Immature natural killer cell (primary cell): ENCODE results near the gene SVIP. TPM values are rescaled to one million over a fixed set of nuclear protein-coding genes. Genes with fewer than 3 reads are reported as not detected.

Experiments used
- DNase-seq, 3 donors: peaks; one replicate each; pipeline ENCODE4 v3.0.0; 2022; ENCODE audit warnings: mixed read lengths in 1 of 3
- H3K27ac Mint-ChIP-seq, 6 donors: one replicate each; pipeline ENCODE4 v1.8.0; 2020; ENCODE audit warnings: mixed read lengths in 6 of 6, mild to moderate bottlenecking in 5 of 6, inconsistent platforms in 4 of 6, moderate library complexity in 3 of 6
- H3K27me3 Mint-ChIP-seq, 3 donors: one replicate each; pipeline ENCODE4 v1.8.0; 2020 to 2021; ENCODE audit warnings: low read depth in 3 of 3, mild to moderate bottlenecking in 3 of 3, mixed read lengths in 3 of 3, moderate library complexity in 3 of 3, inconsistent platforms in 1 of 3
- H3K36me3 Mint-ChIP-seq, 3 donors: one replicate each; pipeline ENCODE4 v1.8.0; 2020; ENCODE audit warnings: mixed read lengths in 3 of 3, inconsistent platforms in 2 of 3, mild to moderate bottlenecking in 2 of 3
- H3K4me1 Mint-ChIP-seq, 2 donors: one replicate each; pipeline ENCODE4 v1.8.0; 2020; ENCODE audit warnings: inconsistent platforms in 2 of 2, mild to moderate bottlenecking in 2 of 2, mixed read lengths in 2 of 2, moderate library complexity in 1 of 2
- H3K4me3 Mint-ChIP-seq, 5 donors: one replicate each; pipeline ENCODE4 v1.8.0; 2020; ENCODE audit warnings: mild to moderate bottlenecking in 5 of 5, mixed read lengths in 5 of 5, inconsistent platforms in 3 of 5, moderate library complexity in 3 of 5
- H3K9me3 Mint-ChIP-seq, 6 donors: one replicate each; pipeline ENCODE4 v1.8.0; 2020; ENCODE audit warnings: mild to moderate bottlenecking in 6 of 6, mixed read lengths in 6 of 6, inconsistent platforms in 4 of 6, moderate library complexity in 3 of 6
- polyA plus RNA-seq, 3 donors: library from polyadenylated mRNA; unstranded; fragments of 300-500 nt; fragmentation: Illumina TruSeq; gene quantifications; one replicate each; pipeline ENCODE4 v1.2.3, GENCODE V29; 2021

SVIP gene
- polyA plus RNA-seq, 3 donors from 2014 or later, result 25.4 to 28.3 (median 26.7) TPM

DNA sequence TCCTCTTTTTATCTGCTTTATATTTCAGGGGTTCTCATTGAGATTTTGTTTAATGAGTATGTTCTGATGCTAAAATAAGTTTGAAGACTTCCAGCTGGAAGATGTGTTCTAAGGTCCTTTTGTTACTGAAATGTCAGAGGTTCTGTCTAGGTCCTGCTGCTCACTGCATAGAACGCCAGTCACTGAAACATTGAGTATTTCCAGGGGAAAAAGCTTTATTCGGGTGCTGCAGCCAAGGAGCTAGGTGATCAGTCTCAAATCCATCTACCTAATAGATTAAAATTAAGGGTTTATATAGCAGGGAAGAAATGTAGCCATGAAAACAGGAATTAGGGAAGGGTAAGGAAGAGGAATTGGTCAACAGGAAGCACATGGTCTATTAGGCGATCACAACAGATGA, 19.7 kb downstream of the SVIP start:
- no peaks in the 10 kb centered on the region for H3K27me3 Mint-ChIP-seq

GRCh38 chr11:22808571-22809197, 20.9 kb downstream of the SVIP start:
- no peaks in the 10 kb centered on the region for H3K9me3 Mint-ChIP-seq
- H3K4me3 Mint-ChIP-seq, result no peak overlapping the region
- no peaks in the 10 kb centered on the region for H3K4me1 Mint-ChIP-seq
- no peaks in the 10 kb centered on the region for H3K36me3 Mint-ChIP-seq
- no peak overlapping the region for H3K27ac Mint-ChIP-seq
- no peak for DNase-seq
- H3K27me3 Mint-ChIP-seq, result no peaks in the 10 kb centered on the region

More for the DNA sequence above, 19.7 kb downstream of the SVIP start:
- Mint-ChIP-seq H3K4me3 (no peak overlapping the region), H3K36me3 (no peaks in the 10 kb centered on the region), H3K9me3 (no peaks in the 10 kb centered on the region), H3K4me1 (no peaks in the 10 kb centered on the region), H3K27ac (no peak overlapping the region)
- no peak for DNase-seq

DNA sequence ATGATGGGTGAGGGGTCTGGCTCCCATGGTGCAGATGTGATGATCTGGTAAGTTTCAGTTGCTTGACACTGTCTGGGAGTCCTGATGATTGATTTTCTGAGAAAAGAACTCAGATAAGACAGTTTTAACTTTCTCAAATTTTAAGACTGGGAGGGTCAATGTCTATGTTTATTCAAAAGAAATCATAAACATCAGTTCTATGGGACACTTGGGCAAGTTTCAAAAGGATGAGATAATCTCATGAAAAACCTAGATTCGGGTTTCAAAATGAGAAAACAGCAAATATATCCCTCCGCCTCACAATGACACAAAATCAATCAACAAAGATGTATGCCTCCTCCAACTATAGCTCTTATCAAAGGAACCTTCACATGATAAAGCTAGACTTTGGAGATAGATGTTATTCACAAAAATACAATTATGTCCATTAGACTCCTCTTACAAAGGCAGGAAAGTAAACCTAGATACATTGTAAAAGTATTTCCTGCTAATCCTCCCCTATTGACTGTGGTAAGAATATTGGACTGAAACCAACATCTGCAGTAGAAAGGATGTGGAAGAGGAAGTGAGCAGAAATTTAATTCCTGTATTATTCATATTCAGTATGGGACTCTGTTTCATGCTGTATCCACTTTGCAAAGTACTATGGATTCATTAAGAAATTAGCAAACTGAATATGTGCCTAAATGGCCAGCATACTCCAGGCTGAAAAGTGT, 21.6 kb downstream of the SVIP start:
- DNase-seq, result no peak
- Mint-ChIP-seq H3K27ac (no peak overlapping the region), H3K9me3 (no peaks in the 10 kb centered on the region), H3K27me3 (no peaks in the 10 kb centered on the region), H3K4me3 (no peak overlapping the region), H3K36me3 (no peaks in the 10 kb centered on the region), H3K4me1 (no peaks in the 10 kb centered on the region)

DNA sequence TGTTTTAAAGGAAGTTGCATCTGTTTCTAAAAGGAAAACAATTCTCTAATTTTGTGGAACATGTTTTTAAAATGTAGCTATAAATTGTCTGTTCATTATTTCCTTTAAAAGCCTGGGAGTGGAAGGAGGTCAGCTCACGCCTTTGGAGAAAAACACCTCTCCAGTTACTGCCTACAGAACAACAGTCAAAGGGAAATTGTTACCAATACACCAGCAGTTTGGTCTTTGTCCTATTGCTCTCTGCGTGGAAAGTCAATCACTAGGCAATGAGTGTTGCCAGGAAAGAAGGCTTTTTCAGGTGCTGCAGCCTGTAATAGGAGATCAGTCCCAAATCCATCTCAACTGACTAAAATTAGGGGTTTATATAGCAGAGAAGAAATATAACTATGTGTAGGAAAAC, 22.2 kb downstream of the SVIP start:
- Mint-ChIP-seq H3K9me3 (no peaks in the 10 kb centered on the region), H3K27me3 (no peaks in the 10 kb centered on the region), H3K27ac (no peak overlapping the region), H3K36me3 (no peaks in the 10 kb centered on the region), H3K4me3 (no peak overlapping the region), H3K4me1 (no peaks in the 10 kb centered on the region)
- DNase-seq, result no peak

GRCh38 chr11:22802861-22803260, 26.7 kb downstream of the SVIP start:
- Mint-ChIP-seq H3K4me3 (no peak overlapping the region), H3K27me3 (peaks cover 0 to 7% (median 3%) of the 10 kb centered on the region in 3 donors), H3K27ac (no peak overlapping the region), H3K9me3 (no peaks in the 10 kb centered on the region), H3K36me3 (no peaks in the 10 kb centered on the region), H3K4me1 (no peaks in the 10 kb centered on the region)
- no peak for DNase-seq

DNA sequence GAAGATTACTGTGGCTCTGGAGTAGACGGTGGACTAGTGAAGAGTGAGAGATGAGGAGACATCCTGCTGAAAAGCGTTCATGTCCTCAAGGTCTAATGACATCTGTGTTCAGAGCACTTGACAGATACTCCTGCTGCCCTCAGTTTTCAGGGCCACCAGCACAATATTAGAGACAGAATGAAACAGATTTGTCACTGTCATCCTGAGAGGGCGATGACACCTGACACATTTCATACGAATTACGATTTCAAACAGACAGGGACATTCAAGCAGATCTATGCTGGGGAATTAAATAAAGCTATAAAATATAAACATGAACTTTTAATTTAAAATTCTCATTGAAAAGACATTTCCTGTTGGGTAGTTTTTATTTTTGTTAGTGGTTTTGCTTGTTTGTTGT, 29.1 kb downstream of the SVIP start:
- Mint-ChIP-seq H3K4me3 (no peak overlapping the region), H3K36me3 (no peaks in the 10 kb centered on the region), H3K27me3 (peaks cover 0 to 7% (median 3%) of the 10 kb centered on the region in 3 donors), H3K27ac (no peak overlapping the region), H3K9me3 (no peaks in the 10 kb centered on the region), H3K4me1 (no peaks in the 10 kb centered on the region)
- no peak for DNase-seq

DNA sequence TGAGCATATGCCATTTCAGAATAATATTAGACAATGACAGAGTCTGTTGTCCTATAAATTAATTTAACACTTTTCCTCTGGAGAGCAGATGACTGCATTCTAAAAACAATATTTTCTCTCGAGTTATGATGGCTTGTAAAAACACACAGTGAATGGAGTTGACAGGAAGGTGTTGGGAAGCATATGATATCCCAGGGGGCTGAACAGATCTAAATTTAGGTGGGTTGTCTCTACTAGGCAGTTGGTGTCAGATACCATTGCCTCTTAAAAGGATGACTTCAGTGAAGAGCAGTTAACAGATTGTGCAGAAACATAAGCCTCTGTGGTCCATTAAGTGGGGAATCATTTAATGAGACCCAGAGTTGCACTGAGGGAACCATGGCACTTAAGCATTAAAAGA, 30.7 kb downstream of the SVIP start:
- Mint-ChIP-seq H3K9me3 (no peaks in the 10 kb centered on the region), H3K36me3 (no peaks in the 10 kb centered on the region), H3K4me1 (no peaks in the 10 kb centered on the region)

DNA sequence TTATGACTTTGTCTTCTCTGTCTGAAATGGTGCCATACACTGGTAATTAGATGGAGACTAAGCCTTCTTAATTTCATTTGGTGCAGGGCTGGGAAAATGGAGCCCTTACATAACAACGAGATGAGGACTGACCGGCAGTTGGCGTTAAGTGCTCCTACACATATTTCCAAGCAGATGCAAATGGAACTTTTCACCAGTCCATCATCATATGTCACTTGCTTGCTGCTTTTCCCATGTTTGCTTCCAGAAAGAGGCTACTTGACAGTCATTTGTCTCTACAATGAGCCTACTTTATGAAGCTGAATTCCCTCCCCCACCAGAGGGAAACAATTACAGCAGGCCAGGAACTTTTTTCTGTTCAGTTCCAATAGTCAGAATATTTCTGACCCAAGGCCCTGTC, 32.6 kb downstream of the SVIP start:
- H3K27ac Mint-ChIP-seq, result no peak overlapping the region
- peaks cover 0 to 12% (median 4%) of the 10 kb centered on the region in 3 donors for H3K27me3 Mint-ChIP-seq
- no peaks in the 10 kb centered on the region for H3K4me1 Mint-ChIP-seq
- H3K36me3 Mint-ChIP-seq, result no peaks in the 10 kb centered on the region
- DNase-seq, result no peak
- no peak overlapping the region for H3K4me3 Mint-ChIP-seq
- H3K9me3 Mint-ChIP-seq, result no peaks in the 10 kb centered on the region

More for the DNA sequence above, 30.7 kb downstream of the SVIP start:
- DNase-seq, result no peak
- no peak overlapping the region for H3K27ac Mint-ChIP-seq
- no peak overlapping the region for H3K4me3 Mint-ChIP-seq
- H3K27me3 Mint-ChIP-seq, result peaks cover 0 to 12% (median 5%) of the 10 kb centered on the region in 3 donors

DNA sequence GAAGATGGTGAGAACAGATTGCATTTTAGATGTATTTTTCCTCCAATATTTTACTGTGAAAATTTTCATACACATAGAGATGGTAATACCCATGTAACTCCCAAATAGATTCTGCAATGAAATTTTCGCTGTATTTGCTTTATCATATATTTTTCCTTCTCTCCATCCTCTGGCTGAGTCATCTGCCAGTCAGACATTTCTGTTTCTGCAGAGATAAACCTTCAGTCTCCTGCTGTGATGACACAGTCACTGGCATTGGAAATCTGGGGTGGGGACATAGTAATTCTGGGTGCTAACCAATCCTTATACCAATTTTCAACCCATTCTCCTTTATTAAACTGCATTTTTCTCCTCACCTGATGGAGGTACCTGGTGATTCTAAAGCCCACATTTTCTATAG, 33.7 kb downstream of the SVIP start:
- Mint-ChIP-seq H3K9me3 (no peaks in the 10 kb centered on the region), H3K27ac (no peak overlapping the region), H3K4me3 (no peak overlapping the region), H3K36me3 (no peaks in the 10 kb centered on the region), H3K27me3 (peaks cover 0 to 13% (median 3%) of the 10 kb centered on the region in 3 donors), H3K4me1 (no peaks in the 10 kb centered on the region)
- no peak for DNase-seq

DNA sequence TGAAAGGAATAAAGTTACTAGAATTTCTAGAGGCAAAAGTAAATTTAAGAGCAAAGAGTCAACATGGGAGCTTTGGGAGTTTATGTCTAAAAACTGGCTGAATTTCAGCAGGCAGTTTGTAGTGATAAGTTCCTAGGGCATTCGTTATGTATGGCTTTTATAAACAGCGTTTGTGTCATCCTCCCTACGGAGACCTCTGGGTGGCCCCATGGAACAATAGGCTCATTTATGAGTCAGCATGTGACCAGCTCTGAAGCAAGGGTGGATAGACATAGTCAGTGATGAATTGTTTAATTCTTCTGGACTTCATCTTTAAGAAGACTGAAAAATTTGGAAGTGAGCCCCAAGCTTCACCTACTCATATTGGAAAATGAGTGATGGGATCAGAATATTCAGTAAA, 37.1 kb downstream of the SVIP start:
- no peaks in the 10 kb centered on the region for H3K9me3 Mint-ChIP-seq
- no peaks in the 10 kb centered on the region for H3K36me3 Mint-ChIP-seq
- no peak overlapping the region for H3K27ac Mint-ChIP-seq
- no peak for DNase-seq
- H3K4me3 Mint-ChIP-seq, result no peak overlapping the region
- H3K27me3 Mint-ChIP-seq, result peaks cover 0 to 6% (median 6%) of the 10 kb centered on the region in 3 donors
- H3K4me1 Mint-ChIP-seq, result no peaks in the 10 kb centered on the region

GRCh38 chr11:22787551-22788162, 41.9 kb downstream of the SVIP start:
- Mint-ChIP-seq H3K4me3 (no peak overlapping the region), H3K36me3 (no peaks in the 10 kb centered on the region), H3K4me1 (no peaks in the 10 kb centered on the region), H3K9me3 (no peaks in the 10 kb centered on the region), H3K27me3 (peaks cover 2 to 3% (median 2%) of the 10 kb centered on the region in 3 donors), H3K27ac (no peak overlapping the region)
- peak; percentile 22 to 43 (median 25) for DNase-seq

GRCh38 chr11:22787055-22787454, 42.5 kb downstream of the SVIP start:
- Mint-ChIP-seq H3K9me3 (no peaks in the 10 kb centered on the region), H3K27ac (no peak overlapping the region), H3K4me3 (no peak overlapping the region), H3K36me3 (no peaks in the 10 kb centered on the region), H3K4me1 (no peaks in the 10 kb centered on the region), H3K27me3 (peaks cover 2 to 3% (median 2%) of the 10 kb centered on the region in 3 donors)
- DNase-seq, result no peak

GRCh38 chr11:22786475-22786874, 43.1 kb downstream of the SVIP start:
- peaks cover 0 to 1% of the 10 kb centered on the region in 2 donors for H3K4me1 Mint-ChIP-seq
- H3K9me3 Mint-ChIP-seq, result no peaks in the 10 kb centered on the region
- H3K4me3 Mint-ChIP-seq, result no peak overlapping the region
- H3K27me3 Mint-ChIP-seq, result peaks cover 2 to 3% (median 2%) of the 10 kb centered on the region in 3 donors
- no peak overlapping the region for H3K27ac Mint-ChIP-seq
- no peaks in the 10 kb centered on the region for H3K36me3 Mint-ChIP-seq
- DNase-seq, result no peak

GRCh38 chr11:22785251-22785650, 44.4 kb downstream of the SVIP start:
- Mint-ChIP-seq H3K4me1 (peaks cover 10 to 11% of the 10 kb centered on the region in 2 donors), H3K9me3 (no peaks in the 10 kb centered on the region), H3K4me3 (no peak overlapping the region), H3K27ac (no peak overlapping the region), H3K27me3 (peaks cover 0 to 3% (median 2%) of the 10 kb centered on the region in 3 donors), H3K36me3 (no peaks in the 10 kb centered on the region)
- DNase-seq, result no peak
